GM18508 (cell line): Measurements from ENCODE around the gene BICDL1.

Experiments
- ATAC-seq: cut with Tn5 transposase; IDR thresholded peaks from one replicate; pipeline ENCODE4 v1.9.1; 2021; ENCODE audit warnings: moderate number of reproducible peaks; ENCODE audit not compliant: insufficient read depth, unreplicated experiment

BICDL1 gene

GRCh38 chr12:120077260-120077659 is 88.2 kb downstream of the BICDL1 start:
- no peak for ATAC-seq

- no peak for ATAC-seq
Measured at GRCh38 chr12:120078868-120079267, 89.8 kb downstream of the BICDL1 start.

- ATAC-seq: no peak
Measured at GRCh38 chr12:120079411-120080400, 90.7 kb downstream of the BICDL1 start.

GRCh38 chr12:120081641-120082040 is 92.6 kb downstream of the BICDL1 start:
- no peak for ATAC-seq

GRCh38 chr12:120085920-120086645 is 97.0 kb downstream of the BICDL1 start:
- no peak for ATAC-seq

- peak; percentile 88 for ATAC-seq
Measured at GRCh38 chr12:120086801-120087621, 98.0 kb downstream of the BICDL1 start.

- ATAC-seq: no peak
Measured at GRCh38 chr12:120089105-120089504, 100.1 kb downstream of the BICDL1 start.

- ATAC-seq: no peak
Measured at GRCh38 chr12:120089796-120090195, 100.8 kb downstream of the BICDL1 start.

GRCh38 chr12:120090206-120090605 is 101.2 kb downstream of the BICDL1 start:
- ATAC-seq: no peak

- no peak for ATAC-seq
Measured at GRCh38 chr12:120090626-120091295, 101.7 kb downstream of the BICDL1 start.

- ATAC-seq: no peak
Measured at GRCh38 chr12:120091371-120092090, 102.5 kb downstream of the BICDL1 start.

- ATAC-seq: no peak
Measured at GRCh38 chr12:120092551-120093335, 103.7 kb downstream of the BICDL1 start.

- ATAC-seq: no peak
Measured at GRCh38 chr12:120093336-120093591, 104.2 kb downstream of the BICDL1 start.

GRCh38 chr12:120093592-120094355 is 104.7 kb downstream of the BICDL1 start:
- no peak for ATAC-seq

GRCh38 chr12:120094485-120094884 is 105.4 kb downstream of the BICDL1 start:
- no peak for ATAC-seq

- ATAC-seq: no peak
Measured at GRCh38 chr12:120095331-120095730, 106.3 kb downstream of the BICDL1 start.

GRCh38 chr12:120095736-120096135 is 106.7 kb downstream of the BICDL1 start:
- no peak for ATAC-seq

- no peak for ATAC-seq
Measured at GRCh38 chr12:120096671-120097202, 107.7 kb downstream of the BICDL1 start.
